Chondrocyte (in vitro differentiated cells): Measurements from ENCODE around the gene NUFIP2. TPM values are rescaled to one million over a fixed set of nuclear protein-coding genes. Genes with fewer than 3 reads are reported as not detected.

Source experiments
- DNase-seq: peaks from one replicate; pipeline ENCODE4 v3.0.0; 2021; ENCODE audit warnings: mixed read lengths, low spot score
- H3K27ac Mint-ChIP-seq: one replicate; pipeline ENCODE4 v1.8.0; 2021; ENCODE audit warnings: mild to moderate bottlenecking, moderate library complexity, mixed read lengths; ENCODE audit not compliant: unreplicated experiment
- H3K27me3 Mint-ChIP-seq: 2 replicates; pipeline ENCODE4 v1.8.0; 2021; ENCODE audit warnings: low read depth, mixed read lengths
- H3K36me3 Mint-ChIP-seq: 2 replicates; pipeline ENCODE4 v1.8.0; 2021; ENCODE audit warnings: low read depth, mixed read lengths
- H3K4me1 Mint-ChIP-seq: 2 replicates; pipeline ENCODE4 v1.8.0; 2021; ENCODE audit warnings: low read depth, mild to moderate bottlenecking, mixed read lengths
- H3K4me3 Mint-ChIP-seq: one replicate; pipeline ENCODE4 v1.8.0; 2021; ENCODE audit warnings: mild to moderate bottlenecking, moderate library complexity, mixed read lengths; ENCODE audit not compliant: unreplicated experiment
- H3K9me3 Mint-ChIP-seq: 2 replicates; pipeline ENCODE4 v1.8.0; 2021; ENCODE audit warnings: low read depth, mixed read lengths
- CTCF ChIP-seq: fragments of 200-600 bp; sonication (generic); IDR thresholded peaks from 2 replicates; pipeline ENCODE4 v1.5.0; 2021; ENCODE audit warnings: antibody characterized with exemption, mild to moderate bottlenecking, moderate library complexity
- total RNA-seq: library from RNA; stranded (reverse); gene quantifications from 3 replicates; pipeline ENCODE4 v1.2.1, GENCODE V29; 2021

Gene NUFIP2
- total RNA-seq, 1 donor from 2014 or later: 50.3 TPM

- H3K4me1 Mint-ChIP-seq: peaks cover 5% of the 10 kb centered on the region
- peaks cover 3% of the 10 kb centered on the region for H3K27me3 Mint-ChIP-seq
- no peak overlapping the region for H3K27ac Mint-ChIP-seq
- no peaks in the 10 kb centered on the region for H3K36me3 Mint-ChIP-seq
- no peak overlapping the region for H3K4me3 Mint-ChIP-seq
- TF ChIP-seq CTCF: no peak
- H3K9me3 Mint-ChIP-seq: no peaks in the 10 kb centered on the region
- no peak for DNase-seq
Measured at GRCh38 chr17:29214215-29215146, 79.5 kb downstream of the NUFIP2 start.

DNA sequence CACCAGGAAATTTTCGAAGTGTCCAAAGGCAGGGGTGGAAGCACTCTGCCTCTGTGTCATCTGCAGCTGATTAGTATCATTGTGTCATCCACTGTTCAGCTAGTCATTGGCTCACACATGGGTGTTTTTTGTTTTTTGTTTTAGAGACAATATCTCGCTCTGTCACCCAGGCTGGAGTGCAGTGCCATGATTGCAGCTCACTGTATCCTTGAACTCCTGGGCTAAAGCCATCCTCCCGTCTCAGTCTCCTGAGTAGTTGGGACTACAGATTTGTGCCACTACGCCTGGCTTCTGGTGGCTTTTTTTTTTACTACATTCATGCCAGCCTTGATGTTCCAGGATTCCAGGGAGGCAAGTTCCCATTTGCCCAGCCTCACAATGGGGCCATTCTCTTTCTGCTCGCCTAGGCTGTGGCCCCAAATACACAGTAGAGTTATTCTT lies 81.2 kb downstream of the NUFIP2 start:
- no peak overlapping the region for H3K27ac Mint-ChIP-seq

DNA sequence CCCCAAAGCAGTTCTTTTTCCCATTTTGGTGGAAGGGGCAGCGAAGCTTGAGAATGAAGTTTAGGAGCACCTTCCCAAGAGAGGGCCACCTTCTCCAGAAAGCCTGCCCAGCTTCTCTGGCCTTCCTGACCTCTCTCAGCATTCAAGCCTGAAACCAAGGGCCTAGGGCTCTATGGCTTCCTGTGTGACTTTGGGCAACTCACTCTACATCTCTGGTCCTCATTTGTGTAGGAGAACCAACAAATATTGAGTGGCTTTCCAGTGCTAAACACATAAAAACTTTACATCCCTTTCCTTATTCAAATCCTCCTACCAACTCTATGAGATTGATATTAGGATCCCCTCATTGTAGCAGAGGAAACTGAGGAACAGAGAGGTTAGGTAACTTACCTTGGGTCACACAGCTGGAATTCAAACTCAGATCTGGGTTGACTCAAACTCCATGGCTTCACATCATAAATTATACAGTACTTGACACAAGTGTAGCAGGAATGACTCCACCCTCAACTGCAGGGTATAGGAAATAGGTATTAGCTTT lies 81.8 kb downstream of the NUFIP2 start:
- no peak overlapping the region for H3K4me3 Mint-ChIP-seq
- no peaks in the 10 kb centered on the region for H3K36me3 Mint-ChIP-seq
- no peaks in the 10 kb centered on the region for H3K4me1 Mint-ChIP-seq
- no peak overlapping the region for H3K27ac Mint-ChIP-seq
- DNase-seq: no peak
- H3K27me3 Mint-ChIP-seq: peaks cover under 1% of the 10 kb centered on the region
- no peak for TF ChIP-seq CTCF
- H3K9me3 Mint-ChIP-seq: no peaks in the 10 kb centered on the region

More for the DNA sequence above, 81.2 kb downstream of the NUFIP2 start:
- H3K4me3 Mint-ChIP-seq: no peak overlapping the region
- DNase-seq: no peak
- no peaks in the 10 kb centered on the region for H3K4me1 Mint-ChIP-seq
- H3K27me3 Mint-ChIP-seq: peaks cover 3% of the 10 kb centered on the region
- TF ChIP-seq CTCF: no peak
- no peaks in the 10 kb centered on the region for H3K36me3 Mint-ChIP-seq
- H3K9me3 Mint-ChIP-seq: no peaks in the 10 kb centered on the region

DNA sequence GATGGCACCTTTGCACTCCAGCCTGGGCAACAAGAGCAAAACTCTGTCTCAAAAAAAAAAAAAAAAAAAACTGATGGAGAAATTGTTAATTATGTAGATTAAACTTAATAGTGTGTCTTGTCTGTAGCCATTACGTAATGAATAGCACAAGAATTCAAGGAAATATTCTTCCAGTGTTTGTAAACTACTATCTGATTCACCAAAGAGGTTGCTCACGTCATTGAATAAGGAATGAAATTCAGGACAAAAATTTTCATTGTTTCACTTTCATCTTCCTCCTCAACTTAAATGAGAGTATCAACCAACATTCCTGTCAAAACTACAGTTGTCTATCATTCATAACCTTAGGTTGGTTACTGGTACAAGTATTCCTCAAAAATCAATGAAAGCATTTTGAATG lies 83.1 kb downstream of the NUFIP2 start:
- Mint-ChIP-seq H3K4me3 (no peak overlapping the region), H3K27me3 (no peaks in the 10 kb centered on the region), H3K36me3 (no peaks in the 10 kb centered on the region), H3K27ac (no peak overlapping the region), H3K9me3 (no peaks in the 10 kb centered on the region), H3K4me1 (no peaks in the 10 kb centered on the region)
- DNase-seq: no peak
- TF ChIP-seq CTCF: no peak

- H3K27ac Mint-ChIP-seq: no peak overlapping the region
- DNase-seq: no peak
- H3K4me1 Mint-ChIP-seq: no peaks in the 10 kb centered on the region
- TF ChIP-seq CTCF: no peak
- H3K27me3 Mint-ChIP-seq: peaks cover 5% of the 10 kb centered on the region
- peaks cover 1% of the 10 kb centered on the region for H3K36me3 Mint-ChIP-seq
- no peak overlapping the region for H3K4me3 Mint-ChIP-seq
- no peaks in the 10 kb centered on the region for H3K9me3 Mint-ChIP-seq
Measured at GRCh38 chr17:29209073-29209472, 84.9 kb downstream of the NUFIP2 start.
